Endometrium (tissue), 2 donors: Measurements from ENCODE around the gene SRGAP3.

Experiments
- FAIRE-seq: peaks from 2 replicates; lab custom pipeline; 2012; peaks lifted over from hg19 to GRCh38; lab: Jason Lieb, UNC
- donor health status: control.
- donor health status: control.

Gene SRGAP3

DNA sequence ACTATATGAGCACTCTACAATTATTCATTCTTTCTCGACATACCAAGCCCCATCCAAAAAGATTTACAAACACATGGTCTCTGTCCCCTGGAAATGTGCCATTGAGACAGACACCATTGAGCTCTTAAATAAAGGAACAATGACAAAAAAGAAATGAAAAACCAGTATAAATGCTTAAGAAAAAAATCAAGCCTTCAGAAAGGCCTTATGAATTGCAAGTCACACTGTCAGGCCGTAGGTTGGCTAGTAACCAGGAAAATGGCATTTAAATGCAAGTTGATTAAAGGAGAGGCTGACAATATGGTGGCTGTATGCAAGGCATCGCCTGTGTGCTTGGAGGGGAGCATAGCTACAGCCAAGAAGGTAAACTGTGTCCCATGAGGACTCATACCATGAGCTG, 49.7 kb downstream of the SRGAP3 start:
- no peak for FAIRE-seq

DNA sequence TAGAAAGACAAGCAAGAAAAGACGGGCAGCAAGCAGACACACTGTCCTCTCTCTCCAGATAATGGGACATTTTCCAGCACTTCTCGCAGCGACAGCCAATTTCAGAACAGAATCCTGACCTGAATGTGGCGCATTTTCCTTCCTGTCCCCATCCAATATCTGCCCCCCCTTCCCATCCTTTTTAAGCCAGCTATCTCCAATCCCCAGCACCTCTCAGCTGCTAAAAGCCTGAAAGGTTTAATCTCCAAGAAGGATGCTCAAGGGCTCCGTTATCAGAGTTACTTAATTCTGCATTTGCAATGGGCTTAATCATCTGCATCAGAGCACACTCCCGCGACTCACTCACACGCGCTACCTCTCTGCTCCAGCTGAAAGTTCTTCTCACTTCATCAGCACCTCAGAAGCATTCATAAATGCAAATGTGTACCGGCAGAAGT, 50.5 kb downstream of the SRGAP3 start:
- FAIRE-seq: no peak

DNA sequence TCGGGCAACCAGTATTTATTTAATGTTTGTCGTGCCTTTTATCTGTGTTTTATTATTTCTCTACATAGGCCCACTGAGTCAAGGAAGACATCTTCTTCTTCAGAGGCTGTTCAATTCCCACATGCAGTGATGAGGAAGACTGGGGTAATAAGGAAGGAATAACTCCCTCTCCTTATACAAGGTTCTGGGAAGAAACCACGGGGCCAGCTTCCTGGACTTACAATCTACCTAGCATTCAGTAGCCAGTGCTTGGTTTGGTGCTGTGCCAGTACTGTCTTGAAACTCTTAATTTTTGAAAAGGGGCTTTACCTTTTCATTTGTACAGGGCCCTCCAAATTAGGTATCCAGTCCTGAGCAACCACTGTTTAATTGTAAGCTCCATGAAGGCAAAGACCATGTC, 51.2 kb downstream of the SRGAP3 start:
- FAIRE-seq: no peak

DNA sequence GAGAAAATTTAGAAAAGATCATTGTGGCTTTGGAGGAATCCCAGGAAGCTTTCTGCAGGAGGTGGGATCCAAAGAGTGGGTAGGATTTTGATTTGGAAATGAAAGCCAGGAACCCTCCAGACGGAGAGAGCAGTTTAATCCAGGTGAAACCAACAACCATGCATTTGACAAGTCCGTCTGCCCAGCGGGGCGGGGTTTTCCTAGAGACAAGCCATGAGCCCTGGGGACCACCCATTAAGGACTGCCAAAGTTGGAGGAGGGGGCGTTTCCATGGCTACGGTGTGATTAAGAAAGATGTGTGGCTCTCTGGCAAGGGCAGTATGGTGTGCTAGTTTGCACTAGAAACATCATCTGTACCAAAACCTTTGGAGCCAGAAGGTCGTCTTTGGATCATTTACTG, 53.4 kb downstream of the SRGAP3 start:
- no peak for FAIRE-seq

DNA sequence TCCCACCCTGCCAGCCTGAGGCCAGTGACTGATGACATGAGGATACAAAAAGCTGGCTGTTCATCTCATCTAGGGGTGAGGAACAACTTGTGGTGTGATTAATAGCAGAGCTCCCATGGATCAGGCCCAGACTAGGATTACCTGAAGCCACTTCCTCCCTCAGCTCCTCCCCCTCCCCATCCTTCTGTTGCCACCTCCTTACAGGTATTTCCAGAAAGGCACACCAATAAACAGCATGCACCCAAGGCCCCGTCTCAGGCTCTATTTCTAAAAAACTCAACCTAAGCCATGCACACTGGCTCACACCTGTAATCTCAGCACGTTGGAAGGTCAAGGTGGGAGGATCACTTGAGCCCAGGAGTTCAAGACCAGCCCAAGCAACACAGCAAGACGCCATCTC, 54.1 kb downstream of the SRGAP3 start:
- FAIRE-seq: no peak

DNA sequence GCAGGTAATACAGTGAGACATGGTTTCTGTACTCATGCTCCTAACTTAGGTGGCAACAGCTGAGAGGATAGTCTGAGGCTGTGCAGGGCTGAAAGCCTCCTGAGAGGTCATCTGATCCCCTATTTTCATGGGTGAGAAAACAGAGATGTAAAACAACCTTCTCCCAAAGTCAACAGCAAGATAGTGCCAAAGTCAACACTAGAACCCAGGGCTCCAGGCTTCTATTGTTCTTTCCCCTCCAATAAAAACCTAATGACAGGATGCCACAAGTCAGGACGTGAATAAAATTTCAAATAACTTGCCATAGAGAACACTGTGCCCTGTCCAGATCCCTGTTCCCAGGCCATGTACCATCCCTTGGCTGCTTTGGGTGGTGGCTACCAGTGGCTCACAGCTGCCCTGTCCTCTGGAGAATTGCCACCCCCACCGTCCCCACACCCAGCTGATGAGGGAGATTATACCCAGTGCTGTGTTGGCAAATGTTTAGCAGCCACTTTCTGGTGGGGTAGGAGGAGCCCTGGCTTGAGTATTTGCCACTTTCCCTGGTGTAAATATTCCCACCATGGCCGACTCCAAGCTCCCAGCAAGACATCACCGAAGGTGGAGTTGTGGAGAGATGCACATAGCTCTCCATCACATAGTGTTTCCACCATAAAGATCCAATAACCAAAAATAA, 54.8 kb downstream of the SRGAP3 start:
- FAIRE-seq: no peak

DNA sequence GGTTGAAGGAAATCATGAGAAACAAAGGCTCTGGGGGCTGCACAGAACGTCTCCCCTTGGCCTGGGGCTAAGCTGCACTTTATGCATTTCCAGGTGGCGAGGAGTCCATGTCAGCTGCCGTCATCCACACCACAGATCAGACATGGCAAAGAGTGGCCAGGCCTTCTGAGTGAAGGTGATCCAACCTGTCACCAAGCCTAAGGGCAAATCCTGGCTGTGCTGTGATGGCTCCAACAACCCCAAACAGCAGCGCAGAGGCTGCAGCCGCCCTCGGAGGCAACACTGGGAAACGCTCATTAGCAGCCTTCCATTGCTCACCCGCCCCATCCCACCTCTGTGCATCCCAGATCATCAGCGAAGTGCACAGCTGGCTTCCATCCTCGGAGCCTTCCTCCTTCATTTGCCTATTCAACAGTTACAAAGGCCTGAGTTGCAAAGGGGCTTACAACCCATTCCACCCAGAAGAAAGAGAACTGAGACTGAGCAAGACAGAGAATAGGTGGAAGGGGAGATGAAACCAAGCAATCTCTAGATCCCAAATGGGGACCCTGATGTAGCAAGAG, 55.7 kb downstream of the SRGAP3 start:
- FAIRE-seq: no peak

DNA sequence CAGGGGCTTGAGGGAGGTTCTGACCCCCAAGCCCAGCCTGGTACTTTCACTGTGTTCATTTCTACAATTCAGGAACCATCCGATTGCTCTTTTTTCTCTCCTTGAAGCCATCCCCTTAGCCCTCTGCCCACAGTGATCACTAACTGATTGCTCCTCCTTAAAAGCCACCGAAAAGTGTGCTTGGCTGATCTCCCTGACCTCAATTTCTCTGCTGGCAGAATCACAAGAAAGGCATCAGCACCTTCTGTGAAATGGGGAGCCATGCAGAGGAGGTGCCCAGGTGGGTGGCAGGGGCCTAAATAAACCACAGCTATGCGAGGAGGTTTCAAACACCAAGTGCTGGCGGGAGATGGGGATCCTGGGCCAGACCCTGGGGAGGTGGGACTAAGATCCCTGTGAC, 56.2 kb downstream of the SRGAP3 start:
- FAIRE-seq: no peak

DNA sequence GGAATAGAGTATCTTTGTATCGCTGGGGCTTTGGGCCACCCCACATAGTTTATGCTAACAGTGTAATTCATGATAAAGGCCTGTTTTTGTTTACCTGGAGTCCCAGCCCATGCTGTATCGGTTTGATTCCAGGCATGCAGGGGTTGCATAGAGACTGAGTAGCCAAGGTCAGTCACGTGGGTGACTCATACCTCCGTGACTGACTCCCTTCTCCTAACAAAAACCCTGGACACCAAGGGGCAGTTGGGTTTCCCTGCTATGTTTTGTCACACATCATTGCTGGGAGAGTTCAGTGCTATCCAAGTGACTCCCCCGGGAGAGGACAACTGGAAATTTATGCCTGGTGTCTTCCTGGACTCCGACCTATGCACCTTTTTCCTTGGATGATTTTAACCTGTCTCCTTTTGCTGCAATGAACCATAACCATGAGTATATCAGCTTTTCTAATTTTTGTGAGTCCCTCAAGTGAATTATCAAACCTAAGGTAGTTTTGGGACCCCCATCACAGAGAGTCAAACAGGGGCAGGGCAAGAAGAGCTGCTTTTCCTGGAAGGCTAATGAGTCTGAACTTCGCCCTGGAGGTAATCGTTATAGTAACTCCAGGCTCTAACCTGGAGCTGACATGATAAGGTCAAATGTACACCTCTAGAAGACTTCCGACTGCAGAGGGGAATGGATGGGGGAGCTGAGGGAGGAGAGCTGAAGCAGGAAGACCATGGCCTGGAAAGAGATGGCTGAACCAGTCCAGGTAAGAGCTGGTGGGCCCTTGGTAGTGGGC, 57.0 kb downstream of the SRGAP3 start:
- FAIRE-seq: no peak

DNA sequence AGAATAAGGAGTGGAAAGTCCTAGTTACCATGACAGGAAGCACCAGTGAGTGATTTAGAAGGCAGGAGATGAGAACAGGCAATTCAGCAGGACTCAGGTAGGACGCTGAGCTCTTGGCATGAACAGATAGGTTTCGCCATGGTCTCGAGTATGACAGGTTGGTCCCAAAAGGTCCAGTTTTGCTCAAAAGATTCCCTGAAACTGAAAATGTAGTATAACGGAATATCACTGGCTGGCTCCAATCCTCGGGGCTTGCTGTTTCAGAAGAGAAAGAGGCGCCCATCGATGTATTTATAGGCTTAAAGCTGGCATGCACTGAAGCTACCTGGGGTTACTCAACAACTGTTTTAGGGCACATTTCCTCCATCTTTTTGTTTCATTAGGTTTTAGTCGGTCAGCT, 59.2 kb downstream of the SRGAP3 start:
- no peak for FAIRE-seq

DNA sequence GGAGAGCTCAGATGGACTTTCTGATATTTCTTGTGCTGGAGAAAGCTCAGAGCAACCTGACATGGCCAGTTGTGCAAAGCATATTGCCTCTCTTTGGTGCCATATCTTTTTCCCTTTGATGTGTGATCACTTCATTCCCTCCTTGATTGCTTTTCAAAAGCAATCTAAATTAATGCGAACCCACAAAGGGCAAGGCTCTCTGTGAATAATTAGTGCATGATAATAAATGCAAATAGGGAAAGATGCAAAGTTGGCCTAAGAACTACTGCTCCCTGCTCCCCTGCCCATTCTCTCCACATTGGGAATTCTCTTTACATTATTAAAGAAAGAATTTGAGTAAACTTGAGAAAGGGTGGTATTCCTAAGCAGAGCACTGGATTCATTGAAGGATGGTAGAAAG, 60.9 kb downstream of the SRGAP3 start:
- FAIRE-seq: no peak

DNA sequence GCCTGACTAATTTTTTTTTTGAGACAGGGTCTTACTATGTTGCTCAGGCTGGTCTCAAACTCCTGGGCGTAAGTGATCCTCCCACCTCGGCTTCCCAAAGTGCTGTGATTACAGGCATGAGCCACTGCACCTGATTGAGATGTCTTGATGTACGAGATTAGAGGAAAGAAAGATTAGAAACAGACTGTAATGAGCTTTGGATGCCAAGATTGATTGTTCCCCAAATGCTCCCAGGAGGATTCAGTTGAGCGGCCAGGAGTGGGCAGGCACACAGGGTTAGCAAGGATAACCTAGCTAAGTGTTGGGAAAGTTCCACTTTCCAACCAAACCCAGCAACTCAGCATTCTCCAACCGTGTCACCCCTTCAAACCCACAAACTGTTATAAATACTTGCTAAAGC, 63.7 kb downstream of the SRGAP3 start:
- no peak for FAIRE-seq

DNA sequence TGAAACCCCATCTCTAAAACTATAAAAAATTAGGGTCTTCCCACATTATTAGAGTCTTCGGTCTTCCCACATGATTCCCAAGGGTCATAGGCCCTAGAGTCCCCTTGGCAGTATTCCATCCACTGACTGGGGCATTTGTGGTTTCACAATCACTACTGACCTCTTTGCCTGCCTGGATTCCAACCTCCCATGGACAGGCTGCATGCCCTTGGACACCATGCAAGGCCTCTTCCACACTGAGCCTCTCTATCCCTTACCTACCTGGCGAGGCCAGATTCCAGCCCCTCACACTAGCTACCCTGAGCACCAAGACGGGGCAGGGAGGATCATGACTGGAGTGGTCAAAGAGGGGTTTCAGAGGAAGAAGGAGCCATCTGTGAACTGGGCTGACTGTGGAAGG, 64.4 kb downstream of the SRGAP3 start:
- no peak for FAIRE-seq

DNA sequence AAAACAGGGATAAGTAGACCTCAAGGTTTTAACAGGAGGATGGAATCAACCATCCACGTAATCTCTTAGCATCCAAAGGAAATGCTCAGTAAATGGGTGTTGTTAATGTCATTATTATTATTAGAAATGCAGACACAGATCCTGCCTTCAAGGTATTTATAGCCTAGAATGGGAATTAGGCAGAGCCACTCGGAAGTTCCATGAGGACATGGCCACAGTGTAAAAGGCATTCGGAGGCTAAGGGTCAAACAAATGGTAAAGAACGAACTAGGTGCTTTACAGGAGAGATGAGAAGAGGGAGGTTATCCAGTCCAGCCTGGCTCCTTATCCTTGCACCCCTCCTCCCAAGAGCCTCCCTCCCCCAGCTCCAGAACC, 65.0 kb downstream of the SRGAP3 start:
- FAIRE-seq: no peak

DNA sequence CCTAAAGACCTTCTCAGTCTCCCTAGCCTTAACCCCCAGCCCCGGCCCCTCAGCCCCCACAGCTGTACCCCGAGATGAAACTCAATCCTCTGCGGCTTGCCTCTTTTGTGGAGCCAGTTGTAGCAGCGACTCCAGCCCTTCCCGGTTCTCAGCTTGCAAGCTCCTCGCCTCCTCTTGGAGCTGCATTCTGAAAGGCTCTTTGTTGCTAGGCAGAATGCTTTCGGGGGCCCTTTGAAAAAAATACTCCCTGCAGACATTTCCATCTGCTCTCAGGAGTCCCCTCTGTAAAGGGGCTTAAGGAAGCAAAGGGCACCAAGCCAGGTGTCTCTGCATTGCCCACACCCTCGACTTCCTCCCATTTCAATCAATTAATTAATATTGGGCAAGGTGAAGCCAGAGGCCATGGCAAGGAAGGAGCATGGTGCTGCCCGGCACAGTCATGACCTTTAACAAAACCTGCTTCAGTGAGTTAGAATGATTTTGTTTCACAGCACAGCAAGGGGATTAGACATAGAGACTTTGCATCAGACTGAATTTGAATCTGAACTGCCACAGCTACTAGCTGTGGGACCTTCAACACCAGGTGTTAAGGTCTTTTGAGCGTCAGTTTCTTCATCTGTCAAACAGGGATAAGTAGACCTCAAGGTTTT, 65.5 kb downstream of the SRGAP3 start:
- no peak for FAIRE-seq

DNA sequence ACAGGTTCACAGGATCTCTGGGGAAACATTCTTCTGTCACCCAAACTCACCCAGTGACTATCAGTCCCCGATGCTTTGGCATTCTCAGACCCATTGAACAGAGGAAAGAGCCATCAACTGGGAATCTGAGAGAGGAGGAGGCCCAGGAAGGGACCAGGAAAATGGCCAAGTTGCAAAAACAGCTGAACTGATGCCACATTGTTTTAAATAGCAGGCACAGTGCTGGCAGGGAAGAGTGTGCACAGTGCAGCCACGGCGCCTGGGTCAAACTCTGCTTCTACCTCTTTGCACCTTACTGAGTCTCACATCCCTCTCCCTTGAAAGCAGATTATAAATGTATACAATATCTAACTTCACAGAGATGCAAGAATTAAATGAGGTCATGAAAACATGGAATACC, 66.4 kb downstream of the SRGAP3 start:
- no peak for FAIRE-seq

DNA sequence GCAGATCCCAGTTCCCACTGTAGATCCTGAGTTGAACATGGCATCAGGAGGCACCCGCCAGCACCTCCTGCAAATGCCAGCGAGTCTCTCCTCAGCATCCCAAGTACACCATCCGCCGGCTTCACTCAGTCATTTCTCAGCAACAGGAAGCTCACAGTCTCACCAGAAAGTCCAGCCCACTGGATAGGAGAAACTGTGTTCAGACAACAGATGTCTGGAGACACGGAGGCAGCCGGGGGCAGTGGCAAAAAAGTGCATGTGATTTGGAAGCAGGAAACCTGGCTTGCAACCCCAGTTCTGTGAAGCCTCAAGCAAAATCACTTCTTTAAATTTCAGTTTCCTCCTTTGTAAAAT, 68.7 kb downstream of the SRGAP3 start:
- FAIRE-seq: no peak

DNA sequence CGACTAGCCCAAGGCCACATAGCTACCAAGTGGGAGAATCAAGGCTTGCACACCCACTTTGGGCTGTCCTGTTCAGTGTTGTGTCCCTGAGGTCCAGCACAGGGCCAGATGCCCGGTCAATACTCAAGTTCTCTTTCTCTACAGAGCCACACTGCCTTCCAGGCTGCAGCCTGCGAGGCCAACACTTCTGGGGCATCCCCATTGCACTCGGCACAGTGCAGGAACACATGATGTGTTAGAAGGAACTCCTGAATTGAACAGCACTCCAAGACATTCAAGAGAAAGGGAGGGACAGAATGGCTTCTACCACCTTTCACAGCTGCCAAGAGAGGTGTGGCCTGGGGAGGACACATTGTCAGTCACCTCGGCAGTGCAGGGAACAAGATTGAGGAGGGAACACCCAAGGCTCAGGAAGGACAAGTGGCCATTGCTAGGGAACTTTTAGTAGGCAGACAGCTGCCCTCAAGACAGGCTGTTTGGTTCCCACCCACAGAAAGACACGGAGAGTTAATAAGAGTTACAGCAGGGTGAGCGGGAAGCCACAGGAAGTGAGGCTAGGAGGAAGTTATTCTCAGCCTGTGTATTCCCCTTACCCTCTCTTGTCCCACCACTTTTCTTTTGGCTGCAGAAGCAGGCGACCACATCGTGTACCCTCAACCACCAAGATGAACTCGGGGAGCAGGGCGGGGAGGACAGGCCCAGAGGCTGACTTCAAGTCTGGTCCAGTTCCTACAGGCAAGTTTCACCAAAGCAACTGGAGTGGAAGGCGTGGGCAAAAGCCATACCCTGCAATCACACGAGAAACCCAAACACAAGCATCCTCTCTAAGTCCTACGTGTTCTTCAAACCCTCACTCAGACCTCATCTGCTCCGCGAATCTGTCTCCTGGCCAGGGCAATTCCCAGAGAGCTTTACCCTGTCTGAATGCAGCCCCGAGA, 69.4 kb downstream of the SRGAP3 start:
- no peak for FAIRE-seq

DNA sequence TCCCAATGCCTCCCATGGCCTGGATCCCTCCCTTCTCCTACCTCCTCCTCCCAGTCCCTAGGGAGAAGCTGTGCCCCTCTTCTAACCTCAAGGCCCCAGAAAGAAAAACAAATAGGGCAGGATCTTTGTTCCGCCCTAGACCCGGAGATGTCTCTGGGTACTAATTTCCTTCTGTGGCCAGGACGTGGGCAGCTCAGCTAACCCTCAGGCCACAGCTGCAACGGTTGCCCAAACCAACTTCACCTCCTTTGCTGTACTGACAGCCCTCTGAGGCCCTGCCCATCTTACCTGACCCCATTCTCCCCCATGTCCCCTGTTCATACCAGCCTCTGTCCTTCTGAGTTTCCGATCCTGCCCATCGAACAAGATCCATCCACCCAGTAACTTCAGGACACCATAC, 70.7 kb downstream of the SRGAP3 start:
- no peak for FAIRE-seq

DNA sequence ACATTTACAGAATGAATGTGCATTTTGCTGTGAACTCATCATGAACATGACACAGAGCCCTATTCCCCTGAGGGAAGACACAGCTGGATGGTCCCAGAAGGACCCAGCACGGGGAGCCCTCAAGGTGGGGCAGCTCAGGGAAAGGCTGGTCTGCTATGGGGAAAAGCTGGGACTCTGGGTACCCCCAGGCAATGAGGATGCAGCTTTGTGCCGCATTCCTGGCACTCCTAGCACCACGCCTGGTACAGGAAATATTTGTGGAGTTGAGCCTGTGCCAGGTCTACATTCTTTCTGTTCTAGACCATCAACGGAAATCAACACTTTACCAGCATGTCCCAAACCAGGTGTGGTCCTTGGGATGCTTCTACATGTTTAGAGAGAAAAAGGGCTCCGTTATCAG, 74.0 kb downstream of the SRGAP3 start:
- FAIRE-seq: no peak

DNA sequence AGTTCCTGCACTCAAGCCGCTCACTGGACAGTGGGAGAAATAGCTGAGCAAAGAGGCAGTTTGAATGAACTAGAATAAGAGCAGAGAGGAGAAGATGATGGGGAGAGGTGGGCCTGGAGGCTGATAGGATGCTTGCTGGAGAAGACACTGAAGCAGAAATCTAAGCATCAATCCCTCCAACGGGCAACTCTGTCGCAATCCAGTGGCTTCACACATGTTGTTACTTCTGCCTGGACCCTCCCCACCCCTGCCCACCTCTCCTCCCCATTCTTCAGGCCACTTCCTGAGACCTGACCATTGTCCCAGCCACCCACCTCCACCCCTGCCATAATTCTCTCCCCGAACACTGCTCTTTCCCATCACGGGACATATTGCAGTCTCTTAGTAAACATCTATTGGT, 76.0 kb downstream of the SRGAP3 start:
- no peak for FAIRE-seq

DNA sequence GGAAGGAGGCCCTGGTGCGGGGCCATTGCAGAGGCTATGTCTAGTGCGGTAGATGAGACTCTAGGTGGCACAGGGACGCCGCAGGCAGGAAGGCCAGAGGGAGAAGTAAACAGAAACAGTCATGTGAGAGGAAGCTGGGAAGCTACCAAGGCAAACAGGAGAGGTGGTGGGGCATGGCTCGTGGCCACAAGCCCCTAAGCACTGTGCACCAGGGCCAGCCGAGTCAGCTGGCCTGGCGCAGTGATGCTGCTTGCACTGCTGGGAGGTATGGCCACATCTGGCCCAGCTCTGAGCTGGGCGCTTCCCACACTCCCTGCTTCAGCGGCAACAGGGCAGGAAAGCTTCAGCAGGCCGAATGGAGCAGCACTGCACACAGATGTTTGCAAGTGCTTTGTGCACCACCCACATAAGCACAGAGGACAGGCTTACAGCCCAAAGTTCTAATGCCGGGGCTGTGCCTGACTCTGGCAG, 76.6 kb downstream of the SRGAP3 start:
- no peak for FAIRE-seq
